GM23338 (cell line): ENCODE measurements around the gene CHIA. TPM values are rescaled to one million over a fixed set of nuclear protein-coding genes. Genes with fewer than 3 reads are reported as not detected.

Experiments used
- ATAC-seq: fragments of 200-7000 bp; cut with Tn5 transposase; 3 replicates; pipeline ENCODE4 v1.9.1; 2020
- DNase-seq: peaks from one replicate; pipeline ENCODE4 v3.0.0-alpha.2; 2015; ENCODE audit warnings: low spot score
- H2AFZ ChIP-seq: fragments of 200-600 bp; sonication (generic); 2 replicates; pipeline ENCODE4 v1.8.0; 2016; ENCODE audit warnings: antibody characterized with exemption, mild to moderate bottlenecking, moderate library complexity
- H3F3A ChIP-seq: fragments of 200-600 bp; sonication (generic); replicated peaks from 2 replicates; pipeline ENCODE4 v1.8.0; 2017; ENCODE audit warnings: antibody characterized with exemption, mixed run types, low read depth
- H3K27ac ChIP-seq: fragments of 200-600 bp; sonication (generic); 2 replicates; pipeline ENCODE4 v1.6.1; 2016; ENCODE audit warnings: low read depth
- H3K27me3 ChIP-seq: fragments of 200-600 bp; sonication (generic); 2 replicates; pipeline ENCODE4 v1.8.0; 2016; ENCODE audit warnings: mild to moderate bottlenecking, mixed run types, moderate library complexity; ENCODE audit not compliant: insufficient read depth
- H3K36me3 ChIP-seq: fragments of 200-600 bp; sonication (generic); 2 replicates; pipeline ENCODE4 v1.8.0; 2016; ENCODE audit warnings: mild to moderate bottlenecking; ENCODE audit not compliant: insufficient read depth
- H3K4me1 ChIP-seq: fragments of 200-600 bp; sonication (generic); 2 replicates; pipeline ENCODE4 v1.8.0; 2016; ENCODE audit warnings: mild to moderate bottlenecking, moderate library complexity; ENCODE audit not compliant: insufficient read depth
- H3K4me2 ChIP-seq: fragments of 200-600 bp; sonication (generic); 2 replicates; pipeline ENCODE4 v1.7.1; 2017; ENCODE audit warnings: mixed run types
- H3K4me3 ChIP-seq: fragments of 200-600 bp; sonication (generic); 2 replicates; pipeline ENCODE4 v1.6.1; 2016; ENCODE audit warnings: mixed run types
- H3K79me2 ChIP-seq: fragments of 200-600 bp; sonication (generic); replicated peaks from 2 replicates; pipeline ENCODE4 v1.8.0; 2017; ENCODE audit warnings: mild to moderate bottlenecking; ENCODE audit not compliant: insufficient read depth
- H3K9me2 ChIP-seq: fragments of 200-600 bp; sonication (generic); 2 replicates; pipeline ENCODE4 v1.8.0; 2017; ENCODE audit not compliant: insufficient read depth
- H4K20me1 ChIP-seq: fragments of 200-600 bp; sonication (generic); replicated peaks from 2 replicates; pipeline ENCODE4 v1.8.0; 2017; ENCODE audit warnings: mild to moderate bottlenecking; ENCODE audit not compliant: insufficient read depth
- H3K27ac Mint-ChIP-seq: 2 replicates; pipeline ENCODE4 v1.8.0; 2020; ENCODE audit warnings: inconsistent platforms, mild to moderate bottlenecking, moderate library complexity, mixed read lengths
- H3K27me3 Mint-ChIP-seq: 3 replicates; pipeline ENCODE4 v1.8.0; 2022; ENCODE audit warnings: low read depth, mild to moderate bottlenecking, moderate library complexity, mixed read lengths, inconsistent platforms; ENCODE audit not compliant: insufficient read depth, poor library complexity
- H3K36me3 Mint-ChIP-seq: 3 replicates; pipeline ENCODE4 v1.8.0; 2021; ENCODE audit warnings: low read depth, mild to moderate bottlenecking, inconsistent platforms, moderate library complexity, mixed read lengths
- H3K4me1 Mint-ChIP-seq: 3 replicates; pipeline ENCODE4 v1.8.0; 2020; ENCODE audit warnings: mild to moderate bottlenecking, inconsistent platforms, mixed read lengths
- H3K4me3 Mint-ChIP-seq: 3 replicates; pipeline ENCODE4 v1.8.0; 2021; ENCODE audit warnings: moderate library complexity, mild to moderate bottlenecking, inconsistent platforms, mixed read lengths
- H3K9me3 Mint-ChIP-seq: 3 replicates; pipeline ENCODE4 v1.8.0; 2020; ENCODE audit warnings: moderate library complexity, mild to moderate bottlenecking, inconsistent platforms, mixed read lengths
- CREB1 ChIP-seq: fragments of 250-450 bp; sonication (Bioruptor Pico); IDR thresholded peaks from 2 replicates; pipeline ENCODE4 v1.5.0; 2020; ENCODE audit warnings: low read depth, mild to moderate bottlenecking, moderate library complexity
- CTCF ChIP-seq, 2 experiments: fragments of 200-600 bp in 1 of 2; sonication (generic) in 1 of 2; conservative IDR thresholded peaks; 2 replicates each; pipeline versions ENCODE4 v1.5.1 to v1.6.1; 2016 to 2017; ENCODE audit warnings: antibody characterized with exemption in 2 of 2, low read depth in 2 of 2, mild to moderate bottlenecking in 2 of 2, moderate library complexity in 1 of 2
- ETS1 ChIP-seq: IDR thresholded peaks from 2 replicates; pipeline ENCODE4 v1.6.1; 2016; ENCODE audit warnings: antibody characterized with exemption
- EZH2 ChIP-seq: fragments of 200-600 bp; sonication (generic); IDR thresholded peaks from one replicate; pipeline ENCODE4 v1.8.0; 2017; ENCODE audit warnings: antibody characterized with exemption, mild to moderate bottlenecking, low read depth; ENCODE audit not compliant: unreplicated experiment
- EZH2phosphoT487 ChIP-seq: fragments of 200-600 bp; sonication (generic); IDR thresholded peaks from one replicate; pipeline ENCODE4 v1.8.1; 2018; ENCODE audit warnings: antibody characterized with exemption; ENCODE audit not compliant: unreplicated experiment
- JUNB ChIP-seq: IDR thresholded peaks from one replicate; pipeline ENCODE4 v1.6.1; 2016; ENCODE audit warnings: antibody characterized with exemption; ENCODE audit not compliant: unreplicated experiment
- NANOG ChIP-seq: IDR thresholded peaks from 2 replicates; pipeline ENCODE4 v1.6.1; 2016; ENCODE audit warnings: antibody characterized with exemption, borderline replicate concordance
- POLR2AphosphoS5 ChIP-seq: IDR thresholded peaks from 2 replicates; pipeline ENCODE4 v1.6.1; 2016; ENCODE audit warnings: antibody characterized with exemption, low read depth
- REST ChIP-seq: IDR thresholded peaks from one replicate; pipeline ENCODE4 v1.6.1; 2018; ENCODE audit warnings: antibody characterized with exemption; ENCODE audit not compliant: unreplicated experiment
- STAT1 ChIP-seq: IDR thresholded peaks from one replicate; pipeline ENCODE4 v1.6.1; 2016; ENCODE audit warnings: antibody characterized with exemption; ENCODE audit not compliant: unreplicated experiment
- ZNF114 ChIP-seq: fragments of 250-450 bp; sonication (Bioruptor Pico); IDR thresholded peaks from 2 replicates; pipeline ENCODE4 v1.5.0; 2020; ENCODE audit warnings: mild to moderate bottlenecking, moderate library complexity
- ZNF331 ChIP-seq: fragments of 250-450 bp; sonication (Bioruptor Pico); IDR thresholded peaks from 2 replicates; pipeline ENCODE4 v1.5.0; 2020; ENCODE audit warnings: low read depth, mild to moderate bottlenecking, moderate library complexity
- ZNF462 ChIP-seq: fragments of 250-450 bp; sonication (Bioruptor Pico); IDR thresholded peaks from 2 replicates; pipeline ENCODE4 v1.5.0; 2020; ENCODE audit warnings: mild to moderate bottlenecking, moderate library complexity
- polyA plus RNA-seq: library from polyadenylated mRNA; unstranded; fragments of >200 nt; fragmentation: Nextera tagmentation; extraction: Ambion mirVana; gene quantifications from 2 replicates; pipeline ENCODE4 v1.2.1, GENCODE V29; 2016
- total RNA-seq: library from RNA; depleted of rRNA; stranded (reverse); fragments of >200 nt; shearing (Covaris generic); gene quantifications from 2 replicates; pipeline ENCODE4 v1.2.3, GENCODE V29; 2014

The CHIA gene
- total and polyA plus RNA-seq, 2 experiments from 2014 or later, result not detected

GRCh38 chr1:111323231-111323630 lies 32.6 kb downstream of the CHIA start:
- Histone ChIP-seq H2AFZ (no peak overlapping the region), H3K4me1 (no peaks in the 10 kb centered on the region), H3K27me3 (no peaks in the 10 kb centered on the region), H3K4me3 (no peak overlapping the region), H3K4me2 (no peak overlapping the region), H3K9me2 (0 out of 2 replicates have a peak, but pooled peaks cover 4% of the 10 kb centered on the region), H3K27ac (no peak overlapping the region), H3F3A (no peaks in the 10 kb centered on the region), H3K36me3 (no peaks in the 10 kb centered on the region), H3K79me2 (no peaks in the 10 kb centered on the region), H4K20me1 (no peaks in the 10 kb centered on the region)
- Mint-ChIP-seq H3K4me3 (no peak overlapping the region), H3K27ac (no peak overlapping the region), H3K9me3 (peaks cover 3% of the 10 kb centered on the region; the same call in 2 of the 3 replicates), H3K4me1 (peaks cover 2% of the 10 kb centered on the region; the same call in 1 of the 3 replicates), H3K36me3 (0 out of 3 replicates have a peak, but pooled peaks cover 3% of the 10 kb centered on the region), H3K27me3 (no peaks in the 10 kb centered on the region)
- DNase-seq, result no peak
- TF ChIP-seq CTCF (conservative IDR thresholded peaks at IDR 0.05; ENCODE audit: low read depth in 2 of 2) (no peak), ETS1 (no peak), EZH2 (no peak), ZNF331 (CRISPR knock-in tag) (no peak), EZH2phosphoT487 (no peak), STAT1 (no peak), NANOG (no peak), ZNF462 (CRISPR knock-in tag) (no peak), JUNB (no peak), POLR2AphosphoS5 (no peak), ZNF114 (CRISPR knock-in tag) (no peak), REST (no peak), CREB1 (no peak)
- ATAC-seq, result no peak
